ENCODE data around the gene DHRS11. TPM values are rescaled to one million over a fixed set of nuclear protein-coding genes. Genes with fewer than 3 reads are reported as not detected.
A peak's percentile ranks its signal among the peaks of the same experiment; 100 is the strongest.

The DHRS11 gene
- total RNA-seq, 3 donors from 2014 or later (not counting 1 experiment from before 2014, with no cell fraction given), result 2.7 to 6.0 (median 4.9) TPM

GRCh38 chr17:36598951-36599401 is 7.3 kb downstream of the DHRS11 start:
- H3K27ac ChIP-seq (ENCODE audit: low read length), result no peak overlapping the region
- ATAC-seq (no peak), DNase-seq (no peak)
- 87% methylated on average over 13 of the region's 13 CpGs for WGBS (ENCODE audit: insufficient coverage)
- no peaks in the 10 kb centered on the region for H3K36me3 ChIP-seq (ENCODE audit: control insufficient read depth, insufficient read depth, low read length)
- H3K27me3 ChIP-seq (ENCODE audit: control insufficient read depth, insufficient read depth, low read length), result no peaks in the 10 kb centered on the region
- Mint-ChIP-seq H3K36me3 (no peaks in the 10 kb centered on the region), H3K27me3 (ENCODE audit: low read depth in 2 of 2) (peaks cover 0 to 2% of the 10 kb centered on the region in 2 donors), H3K4me3 (no peak overlapping the region), H3K9me3 (no peaks in the 10 kb centered on the region), H3K4me1 (peaks cover 21 to 23% of the 10 kb centered on the region in 2 donors), H3K27ac (no peak overlapping the region)
- peaks cover 28% of the 10 kb centered on the region for H3K4me1 ChIP-seq (ENCODE audit: control insufficient read depth, insufficient read depth, low read length)
- H3K4me3 ChIP-seq (ENCODE audit: low read length), result no peak overlapping the region
- no peak for TF ChIP-seq CTCF (IDR thresholded peaks at IDR 0.05)
- no peaks in the 10 kb centered on the region for H3K9me3 ChIP-seq (ENCODE audit: control insufficient read depth, insufficient read depth, low read length)
- intact Hi-C loops (cut with micrococcal nuclease), result no loop called here

GRCh38 chr17:36599546-36600250 is 8.0 kb downstream of the DHRS11 start:
- DNase-seq, result no peak
- peaks cover 26 to 28% of the 10 kb centered on the region in 2 donors for H3K4me1 Mint-ChIP-seq
- H3K9me3 Mint-ChIP-seq, result no peaks in the 10 kb centered on the region
- H3K9me3 ChIP-seq (ENCODE audit: control insufficient read depth, insufficient read depth, low read length), result no peaks in the 10 kb centered on the region
- no peak for ATAC-seq
- no peak overlapping the region for H3K27ac ChIP-seq (ENCODE audit: low read length)
- H3K36me3 ChIP-seq (ENCODE audit: control insufficient read depth, insufficient read depth, low read length), result no peaks in the 10 kb centered on the region
- H3K36me3 Mint-ChIP-seq, result no peaks in the 10 kb centered on the region
- intact Hi-C loops (cut with micrococcal nuclease), result loop anchor here (5.0 to 10.0 kb wide), 2 partner anchors 55 to 638 kb away; partner anchors contain the start of gene GGNBP2
- no peak overlapping the region for H3K27ac Mint-ChIP-seq
- TF ChIP-seq CTCF (IDR thresholded peaks at IDR 0.05), result no peak
- H3K4me1 ChIP-seq (ENCODE audit: control insufficient read depth, insufficient read depth, low read length), result peaks cover 28% of the 10 kb centered on the region
- no peak overlapping the region for H3K4me3 ChIP-seq (ENCODE audit: low read length)
- no peaks in the 10 kb centered on the region for H3K27me3 Mint-ChIP-seq (ENCODE audit: low read depth in 2 of 2)
- 92% methylated on average over 11 of the region's 11 CpGs for WGBS (ENCODE audit: insufficient coverage)
- no peaks in the 10 kb centered on the region for H3K27me3 ChIP-seq (ENCODE audit: control insufficient read depth, insufficient read depth, low read length)
- no peak overlapping the region for H3K4me3 Mint-ChIP-seq

- ATAC-seq (no peak), DNase-seq (no peak)
- peak overlapping the region; percentile 84 to 93 for H3K27ac Mint-ChIP-seq
- H3K36me3 Mint-ChIP-seq, result no peaks in the 10 kb centered on the region
- H3K4me1 Mint-ChIP-seq, result peaks cover 28 to 33% of the 10 kb centered on the region in 2 donors
- H3K4me3 ChIP-seq (ENCODE audit: low read length), result no peak overlapping the region
- TF ChIP-seq CTCF (IDR thresholded peaks at IDR 0.05), result no peak
- intact Hi-C loops (cut with micrococcal nuclease), result loop anchor here (5.0 to 10.0 kb wide), 2 partner anchors 56 to 637 kb away; partner anchors contain the start of gene GGNBP2
- 68% methylated on average over 3 of the region's 3 CpGs for WGBS (ENCODE audit: insufficient coverage)
- no peaks in the 10 kb centered on the region for H3K9me3 ChIP-seq (ENCODE audit: control insufficient read depth, insufficient read depth, low read length)
- H3K36me3 ChIP-seq (ENCODE audit: control insufficient read depth, insufficient read depth, low read length), result no peaks in the 10 kb centered on the region
- H3K4me1 ChIP-seq (ENCODE audit: control insufficient read depth, insufficient read depth, low read length), result peaks cover 28% of the 10 kb centered on the region
- no peaks in the 10 kb centered on the region for H3K27me3 Mint-ChIP-seq (ENCODE audit: low read depth in 2 of 2)
- H3K9me3 Mint-ChIP-seq, result no peaks in the 10 kb centered on the region
- H3K4me3 Mint-ChIP-seq, result peak overlapping the region; percentile 92
- H3K27ac ChIP-seq (ENCODE audit: low read length), result no peak overlapping the region
- H3K27me3 ChIP-seq (ENCODE audit: control insufficient read depth, insufficient read depth, low read length), result no peaks in the 10 kb centered on the region
These were observed 8.8 kb downstream of the DHRS11 start for GRCh38 chr17:36600465-36600864.
